Measurements from ENCODE around the gene ACVR2A. TPM values are rescaled to one million over a fixed set of nuclear protein-coding genes. Genes with fewer than 3 reads are reported as not detected.

Gene ACVR2A
- polyA plus RNA-seq, 3 donors = 2.6 to 10.5 (median 3.7) TPM

DNA sequence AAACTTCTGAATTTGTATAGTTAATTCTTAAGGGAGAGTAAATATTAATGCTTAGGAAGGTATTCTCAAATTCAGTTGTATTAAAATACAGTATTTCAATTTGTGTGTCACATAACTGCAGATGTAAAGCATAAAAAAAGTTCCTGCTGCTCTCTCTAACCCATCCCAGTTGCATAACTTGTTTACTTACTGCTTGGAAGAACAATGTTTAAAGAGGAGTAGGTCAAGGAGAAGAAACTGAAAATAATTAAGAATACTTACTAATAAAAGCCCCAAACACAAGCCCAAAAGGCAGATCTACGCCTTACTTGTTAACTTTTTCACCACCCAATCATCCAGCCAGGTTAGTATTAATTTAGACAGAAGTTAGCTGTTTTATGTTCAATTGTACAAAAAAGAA is 94.5 kb downstream of the ACVR2A start:
- Histone ChIP-seq H4K20me1 (ENCODE audit: insufficient read depth, low read length) (no peaks in the 10 kb centered on the region), H3K9ac (ENCODE audit: insufficient read depth, low read length, poor library complexity, severe bottlenecking) (no peak overlapping the region), H2AFZ (ENCODE audit: insufficient read depth, low read depth, low read length, poor library complexity, severe bottlenecking) (no peak overlapping the region), H3K36me3 (replicated peaks in 1 of 2; ENCODE audit: control insufficient read depth in 1 of 2, insufficient read depth in 2 of 2, low read length in 2 of 2) (peaks cover 30 to 71% of the 10 kb centered on the region in 2 donors), H3K79me2 (ENCODE audit: insufficient read depth, low read length) (no peaks in the 10 kb centered on the region), H3K4me1 (ENCODE audit: control insufficient read depth in 1 of 2, insufficient read depth in 2 of 2, low read length in 2 of 2) (no peaks in the 10 kb centered on the region), H3K9me3 (replicated peaks in 1 of 2; ENCODE audit: control insufficient read depth in 1 of 2, insufficient read depth in 1 of 2, low read length in 2 of 2) (no peaks in the 10 kb centered on the region), H3K27me3 (ENCODE audit: control insufficient read depth in 2 of 2, insufficient read depth in 2 of 2, low read length in 2 of 2) (no peaks in the 10 kb centered on the region), H3K27ac (ENCODE audit: low read depth in 1 of 2, low read length in 2 of 2) (no peak overlapping the region), H3K4me2 (replicated peaks; ENCODE audit: extremely low read depth, low read length, poor library complexity, severe bottlenecking) (no peak overlapping the region), H3K4me3 (replicated peaks in 1 of 3; ENCODE audit: low read depth in 2 of 3, low read length in 3 of 3) (no peak overlapping the region)
- Mint-ChIP-seq H3K27ac (peak overlapping the region in 1 of 7 donors; percentile 26), H3K9me3 (no peaks in the 10 kb centered on the region), H3K27me3 (ENCODE audit: low read depth in 3 of 3) (no peaks in the 10 kb centered on the region), H3K36me3 (peaks cover 48 to 76% of the 10 kb centered on the region in 2 donors), H3K4me1 (no peaks in the 10 kb centered on the region), H3K4me3 (no peak overlapping the region)
- intact Hi-C loops (cut with micrococcal nuclease) = loop anchor here in 1 of 2 donors (10.0 kb wide), 2 partner anchors 575 to 1055 kb away; no protein-coding TSS in a partner anchor
- no peak for DNase-seq
- whole genome bisulfite sequencing (ENCODE audit: insufficient coverage) = no CpG with 5 or more reads among the region's 1 CpG
- TF ChIP-seq, protein P1, sequence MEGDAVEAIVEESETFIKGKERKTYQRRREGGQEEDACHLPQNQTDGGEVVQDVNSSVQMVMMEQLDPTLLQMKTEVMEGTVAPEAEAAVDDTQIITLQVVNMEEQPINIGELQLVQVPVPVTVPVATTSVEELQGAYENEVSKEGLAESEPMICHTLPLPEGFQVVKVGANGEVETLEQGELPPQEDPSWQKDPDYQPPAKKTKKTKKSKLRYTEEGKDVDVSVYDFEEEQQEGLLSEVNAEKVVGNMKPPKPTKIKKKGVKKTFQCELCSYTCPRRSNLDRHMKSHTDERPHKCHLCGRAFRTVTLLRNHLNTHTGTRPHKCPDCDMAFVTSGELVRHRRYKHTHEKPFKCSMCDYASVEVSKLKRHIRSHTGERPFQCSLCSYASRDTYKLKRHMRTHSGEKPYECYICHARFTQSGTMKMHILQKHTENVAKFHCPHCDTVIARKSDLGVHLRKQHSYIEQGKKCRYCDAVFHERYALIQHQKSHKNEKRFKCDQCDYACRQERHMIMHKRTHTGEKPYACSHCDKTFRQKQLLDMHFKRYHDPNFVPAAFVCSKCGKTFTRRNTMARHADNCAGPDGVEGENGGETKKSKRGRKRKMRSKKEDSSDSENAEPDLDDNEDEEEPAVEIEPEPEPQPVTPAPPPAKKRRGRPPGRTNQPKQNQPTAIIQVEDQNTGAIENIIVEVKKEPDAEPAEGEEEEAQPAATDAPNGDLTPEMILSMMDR (IDR thresholded peaks at IDR 0.05) = no peak

GRCh38 chr2:147945660-147946059 is 100.8 kb downstream of the ACVR2A start:
- H3K36me3 ChIP-seq (replicated peaks in 1 of 2; ENCODE audit: control insufficient read depth in 1 of 2, insufficient read depth in 2 of 2, low read length in 2 of 2) = peaks cover 17 to 58% of the 10 kb centered on the region in 2 donors
- Mint-ChIP-seq H3K27ac (no peak overlapping the region), H3K4me1 (no peaks in the 10 kb centered on the region), H3K4me3 (no peak overlapping the region), H3K36me3 (peaks cover 30 to 49% of the 10 kb centered on the region in 2 donors), H3K27me3 (ENCODE audit: low read depth in 3 of 3) (no peaks in the 10 kb centered on the region), H3K9me3 (no peaks in the 10 kb centered on the region)
- H3K9me3 ChIP-seq (replicated peaks in 1 of 2; ENCODE audit: control insufficient read depth in 1 of 2, insufficient read depth in 1 of 2, low read length in 2 of 2) = no peaks in the 10 kb centered on the region
- TF ChIP-seq, protein P1 (IDR thresholded peaks at IDR 0.05) = no peak
- H3K9ac ChIP-seq (ENCODE audit: insufficient read depth, low read length, poor library complexity, severe bottlenecking) = no peak overlapping the region
- no peaks in the 10 kb centered on the region for H4K20me1 ChIP-seq (ENCODE audit: insufficient read depth, low read length)
- H3K79me2 ChIP-seq (ENCODE audit: insufficient read depth, low read length) = no peaks in the 10 kb centered on the region
- WGBS (ENCODE audit: insufficient coverage) = no CpG with 5 or more reads among the region's 1 CpG
- no peak overlapping the region for H3K4me3 ChIP-seq (replicated peaks in 1 of 3; ENCODE audit: low read depth in 2 of 3, low read length in 3 of 3)
- H3K27me3 ChIP-seq (ENCODE audit: control insufficient read depth in 2 of 2, insufficient read depth in 2 of 2, low read length in 2 of 2) = no peaks in the 10 kb centered on the region
- H3K4me2 ChIP-seq (replicated peaks; ENCODE audit: extremely low read depth, low read length, poor library complexity, severe bottlenecking) = no peak overlapping the region
- no peak for DNase-seq
- intact Hi-C loops (cut with micrococcal nuclease) = no loop called here
- H2AFZ ChIP-seq (ENCODE audit: insufficient read depth, low read depth, low read length, poor library complexity, severe bottlenecking) = no peak overlapping the region
- H3K27ac ChIP-seq (ENCODE audit: low read depth in 1 of 2, low read length in 2 of 2) = no peak overlapping the region
- no peaks in the 10 kb centered on the region for H3K4me1 ChIP-seq (ENCODE audit: control insufficient read depth in 1 of 2, insufficient read depth in 2 of 2, low read length in 2 of 2)
